ENCODE results near the gene CCDC187. TPM values are rescaled to one million over a fixed set of nuclear protein-coding genes. Genes with fewer than 3 reads are reported as not detected.

The CCDC187 gene
- total RNA-seq, 2 donors from 2014 or later = 0.04 to 0.09 TPM

- H3K36me3 ChIP-seq (ENCODE audit: control insufficient read depth, insufficient read depth, low read length) = no peaks in the 10 kb centered on the region
- peaks cover 12% of the 10 kb centered on the region for H3K4me1 Mint-ChIP-seq
- H3K9me3 Mint-ChIP-seq = no peaks in the 10 kb centered on the region
- H3K4me1 ChIP-seq (ENCODE audit: control insufficient read depth, insufficient read depth, low read length) = peaks cover 7% of the 10 kb centered on the region
- TF ChIP-seq, protein P1, sequence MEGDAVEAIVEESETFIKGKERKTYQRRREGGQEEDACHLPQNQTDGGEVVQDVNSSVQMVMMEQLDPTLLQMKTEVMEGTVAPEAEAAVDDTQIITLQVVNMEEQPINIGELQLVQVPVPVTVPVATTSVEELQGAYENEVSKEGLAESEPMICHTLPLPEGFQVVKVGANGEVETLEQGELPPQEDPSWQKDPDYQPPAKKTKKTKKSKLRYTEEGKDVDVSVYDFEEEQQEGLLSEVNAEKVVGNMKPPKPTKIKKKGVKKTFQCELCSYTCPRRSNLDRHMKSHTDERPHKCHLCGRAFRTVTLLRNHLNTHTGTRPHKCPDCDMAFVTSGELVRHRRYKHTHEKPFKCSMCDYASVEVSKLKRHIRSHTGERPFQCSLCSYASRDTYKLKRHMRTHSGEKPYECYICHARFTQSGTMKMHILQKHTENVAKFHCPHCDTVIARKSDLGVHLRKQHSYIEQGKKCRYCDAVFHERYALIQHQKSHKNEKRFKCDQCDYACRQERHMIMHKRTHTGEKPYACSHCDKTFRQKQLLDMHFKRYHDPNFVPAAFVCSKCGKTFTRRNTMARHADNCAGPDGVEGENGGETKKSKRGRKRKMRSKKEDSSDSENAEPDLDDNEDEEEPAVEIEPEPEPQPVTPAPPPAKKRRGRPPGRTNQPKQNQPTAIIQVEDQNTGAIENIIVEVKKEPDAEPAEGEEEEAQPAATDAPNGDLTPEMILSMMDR (conservative IDR thresholded peaks at IDR 0.05) = no peak
- H3K9ac ChIP-seq (ENCODE audit: extremely low read depth, low read length, poor library complexity, severe bottlenecking) = no peak overlapping the region
- no peaks in the 10 kb centered on the region for H3K27me3 ChIP-seq (ENCODE audit: control insufficient read depth, insufficient read depth, low read length, poor library complexity, severe bottlenecking)
- no peak overlapping the region for H3K4me3 Mint-ChIP-seq
- no peaks in the 10 kb centered on the region for H3K9me3 ChIP-seq (ENCODE audit: control insufficient read depth, low read length)
- 95 to 96% methylated on average over 7 to 8 of the region's 8 CpGs for WGBS, 2 experiments (ENCODE audit: insufficient coverage in 1 of 2, insufficient read length in 1 of 2)
- no peak for DNase-seq
- H3K4me3 ChIP-seq (ENCODE audit: low read length) = no peak overlapping the region
- H3K27ac ChIP-seq (ENCODE audit: low read depth, low read length) = no peak overlapping the region
- H3K27me3 Mint-ChIP-seq (ENCODE audit: insufficient read depth) = peaks cover 8% of the 10 kb centered on the region
- no peak overlapping the region for H3K27ac Mint-ChIP-seq
- no peaks in the 10 kb centered on the region for H3K36me3 Mint-ChIP-seq (ENCODE audit: low read depth)
Measured at GRCh38 chr9:136242248-136242647, 61.6 kb downstream of the CCDC187 start.

DNA sequence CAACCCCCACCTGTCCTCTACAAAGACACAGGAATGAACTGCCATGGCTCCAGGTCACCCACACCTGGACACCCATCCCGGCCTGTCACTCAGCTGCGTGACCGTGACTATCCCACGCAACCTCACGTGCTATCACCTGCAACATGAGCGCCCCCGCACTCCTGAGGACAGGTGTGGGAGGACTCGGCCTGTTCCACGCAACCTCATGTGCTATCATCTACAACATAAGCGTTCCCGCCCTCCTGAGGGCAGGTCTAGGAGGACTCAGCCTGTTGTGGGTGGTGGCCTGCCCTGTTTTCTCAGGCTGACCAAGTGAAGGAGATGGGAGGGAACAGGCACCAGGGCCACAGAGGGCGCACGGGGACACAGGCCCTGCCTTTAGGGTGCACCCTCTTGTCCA is 62.4 kb downstream of the CCDC187 start:
- Histone ChIP-seq H3K27ac (ENCODE audit: low read depth, low read length) (no peak overlapping the region), H3K4me1 (ENCODE audit: control insufficient read depth, insufficient read depth, low read length) (peaks cover 7% of the 10 kb centered on the region), H3K36me3 (ENCODE audit: control insufficient read depth, insufficient read depth, low read length) (no peaks in the 10 kb centered on the region), H3K27me3 (ENCODE audit: control insufficient read depth, insufficient read depth, low read length, poor library complexity, severe bottlenecking) (no peaks in the 10 kb centered on the region), H3K9ac (ENCODE audit: extremely low read depth, low read length, poor library complexity, severe bottlenecking) (no peak overlapping the region), H3K9me3 (ENCODE audit: control insufficient read depth, low read length) (no peaks in the 10 kb centered on the region), H3K4me3 (ENCODE audit: low read length) (no peak overlapping the region)
- Mint-ChIP-seq H3K27me3 (ENCODE audit: insufficient read depth) (peaks cover 5% of the 10 kb centered on the region), H3K36me3 (ENCODE audit: low read depth) (no peaks in the 10 kb centered on the region), H3K4me1 (peaks cover 12% of the 10 kb centered on the region), H3K4me3 (no peak overlapping the region), H3K9me3 (no peaks in the 10 kb centered on the region), H3K27ac (peak overlapping the region; percentile 48)
- WGBS, 2 experiments (ENCODE audit: insufficient coverage in 1 of 2, insufficient read length in 1 of 2) = 93 to 98% methylated on average over 11 to 13 of the region's 13 CpGs
- TF ChIP-seq, protein P1 (conservative IDR thresholded peaks at IDR 0.05) = no peak
- DNase-seq = no peak

DNA sequence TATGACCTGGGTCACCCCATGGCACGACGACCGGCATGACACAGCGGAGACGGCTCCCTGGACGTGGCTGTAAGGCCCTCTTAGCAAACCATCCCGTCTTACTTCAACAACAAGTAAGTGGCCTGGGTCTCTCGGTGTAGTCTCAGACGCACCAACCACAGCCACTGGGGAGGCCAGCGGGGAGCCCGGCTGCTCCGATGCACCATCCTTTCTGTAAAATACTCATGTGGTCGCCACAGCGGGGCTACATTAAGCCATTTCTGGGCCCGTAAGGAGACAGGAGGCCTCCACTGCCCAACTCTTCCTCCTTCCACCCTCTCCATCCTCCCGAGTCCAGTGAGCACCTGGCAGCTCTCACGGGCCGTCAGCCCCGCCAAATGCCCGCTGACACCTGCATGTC is 63.0 kb downstream of the CCDC187 start:
- H3K9me3 ChIP-seq (ENCODE audit: control insufficient read depth, low read length) = no peaks in the 10 kb centered on the region
- H3K27me3 ChIP-seq (ENCODE audit: control insufficient read depth, insufficient read depth, low read length, poor library complexity, severe bottlenecking) = no peaks in the 10 kb centered on the region
- peaks cover 4% of the 10 kb centered on the region for H3K36me3 Mint-ChIP-seq (ENCODE audit: low read depth)
- no peak overlapping the region for H3K27ac Mint-ChIP-seq
- no peak overlapping the region for H3K9ac ChIP-seq (ENCODE audit: extremely low read depth, low read length, poor library complexity, severe bottlenecking)
- no peaks in the 10 kb centered on the region for H3K9me3 Mint-ChIP-seq
- peaks cover 7% of the 10 kb centered on the region for H3K4me1 ChIP-seq (ENCODE audit: control insufficient read depth, insufficient read depth, low read length)
- no peak overlapping the region for H3K27ac ChIP-seq (ENCODE audit: low read depth, low read length)
- no peaks in the 10 kb centered on the region for H3K36me3 ChIP-seq (ENCODE audit: control insufficient read depth, insufficient read depth, low read length)
- TF ChIP-seq, protein P1 (conservative IDR thresholded peaks at IDR 0.05) = no peak
- no peak for DNase-seq
- H3K4me3 Mint-ChIP-seq = no peak overlapping the region
- WGBS, 2 experiments (ENCODE audit: insufficient coverage in 1 of 2, insufficient read length in 1 of 2) = 94 to 98% methylated on average over 14 to 20 of the region's 20 CpGs
- H3K27me3 Mint-ChIP-seq (ENCODE audit: insufficient read depth) = peaks cover 1% of the 10 kb centered on the region
- peaks cover 12% of the 10 kb centered on the region for H3K4me1 Mint-ChIP-seq
- H3K4me3 ChIP-seq (ENCODE audit: low read length) = no peak overlapping the region

Measured in endodermal cell (in vitro differentiated cells).